ENCODE data around the gene PTPRC. TPM values are rescaled to one million over a fixed set of nuclear protein-coding genes. Genes with fewer than 3 reads are reported as not detected.

PTPRC gene
- total RNA-seq, 2 donors from 2014 or later, result 3.3 to 9.9 TPM

DNA sequence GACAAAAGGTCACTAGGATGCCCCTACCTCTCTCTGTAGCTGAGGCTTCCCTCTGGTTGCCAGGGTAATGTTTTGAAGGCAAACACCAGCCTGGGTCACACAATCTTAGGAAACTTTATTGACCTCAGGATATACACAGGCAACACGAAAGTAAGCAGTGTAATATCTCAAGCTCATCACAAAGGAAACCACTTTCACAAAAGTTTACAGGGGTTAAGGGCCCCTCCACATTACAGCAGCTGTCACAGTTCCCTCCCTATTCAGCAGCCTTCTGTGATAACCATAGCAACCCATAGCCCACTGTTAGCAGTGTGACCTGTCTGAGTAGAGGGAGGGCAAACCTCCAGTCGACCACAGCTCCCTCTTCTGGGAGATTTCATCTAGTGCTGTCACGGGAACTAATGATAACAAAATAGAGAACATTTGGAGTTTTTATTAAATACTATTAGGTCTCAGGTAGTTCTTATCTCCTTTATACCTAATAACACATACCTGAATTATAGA, 149.8 kb downstream of the PTPRC start:
- Histone ChIP-seq H3K9me3 (no peaks in the 10 kb centered on the region), H3K36me3 (replicated peaks in 1 of 2; ENCODE audit: insufficient read depth in 1 of 2, low read depth in 2 of 2) (no peaks in the 10 kb centered on the region), H3K27me3 (no peaks in the 10 kb centered on the region), H3K4me1 (no peaks in the 10 kb centered on the region), H3K4me3 (no peak overlapping the region), H3K27ac (no peak overlapping the region)
- 43 to 47% methylated on average over 3 of the region's 3 CpGs for WGBS, 2 donors
- intact Hi-C loops (cut with DNase I), result no loop called here
- DNase-seq (peak in 1 of 4 donors; percentile 12), ATAC-seq (no peak)
- TF ChIP-seq POLR2A (IDR thresholded peaks at IDR 0.05), result no peak
- TF ChIP-seq, protein P1, sequence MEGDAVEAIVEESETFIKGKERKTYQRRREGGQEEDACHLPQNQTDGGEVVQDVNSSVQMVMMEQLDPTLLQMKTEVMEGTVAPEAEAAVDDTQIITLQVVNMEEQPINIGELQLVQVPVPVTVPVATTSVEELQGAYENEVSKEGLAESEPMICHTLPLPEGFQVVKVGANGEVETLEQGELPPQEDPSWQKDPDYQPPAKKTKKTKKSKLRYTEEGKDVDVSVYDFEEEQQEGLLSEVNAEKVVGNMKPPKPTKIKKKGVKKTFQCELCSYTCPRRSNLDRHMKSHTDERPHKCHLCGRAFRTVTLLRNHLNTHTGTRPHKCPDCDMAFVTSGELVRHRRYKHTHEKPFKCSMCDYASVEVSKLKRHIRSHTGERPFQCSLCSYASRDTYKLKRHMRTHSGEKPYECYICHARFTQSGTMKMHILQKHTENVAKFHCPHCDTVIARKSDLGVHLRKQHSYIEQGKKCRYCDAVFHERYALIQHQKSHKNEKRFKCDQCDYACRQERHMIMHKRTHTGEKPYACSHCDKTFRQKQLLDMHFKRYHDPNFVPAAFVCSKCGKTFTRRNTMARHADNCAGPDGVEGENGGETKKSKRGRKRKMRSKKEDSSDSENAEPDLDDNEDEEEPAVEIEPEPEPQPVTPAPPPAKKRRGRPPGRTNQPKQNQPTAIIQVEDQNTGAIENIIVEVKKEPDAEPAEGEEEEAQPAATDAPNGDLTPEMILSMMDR (IDR thresholded peaks at IDR 0.05), result peak in 1 of 7 experiments; percentile 14

DNA sequence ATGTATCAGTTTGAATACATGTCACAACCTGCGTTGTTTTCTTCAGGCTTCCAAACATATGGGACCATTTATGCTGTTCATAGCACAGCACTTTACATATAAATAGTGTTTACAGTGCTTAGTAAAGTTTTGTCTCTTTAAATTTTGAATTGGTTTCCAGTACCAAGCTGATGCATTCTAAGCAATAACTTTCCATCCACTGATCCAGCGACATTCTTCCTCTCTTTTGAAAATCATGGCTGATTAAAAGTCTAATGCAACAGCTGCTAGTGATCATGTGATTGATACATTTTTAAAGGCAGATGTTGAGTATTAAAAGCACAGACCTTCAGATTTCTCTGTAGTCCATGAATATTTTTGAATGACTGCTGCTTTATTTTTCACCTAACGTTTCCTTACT, 154.9 kb downstream of the PTPRC start:
- peaks cover 0 to 8% (median 0%) of the 10 kb centered on the region in 3 donors for H3K9me3 ChIP-seq
- H3K4me3 ChIP-seq, result no peak overlapping the region
- intact Hi-C loops (cut with DNase I), result no loop called here
- H3K36me3 ChIP-seq (replicated peaks in 1 of 2; ENCODE audit: insufficient read depth in 1 of 2, low read depth in 2 of 2), result no peaks in the 10 kb centered on the region
- 67 to 82% methylated on average over 3 of the region's 3 CpGs for WGBS, 2 donors
- DNase-seq (no peak), ATAC-seq (no peak)
- H3K4me1 ChIP-seq, result no peaks in the 10 kb centered on the region
- no peak overlapping the region for H3K27ac ChIP-seq
- TF ChIP-seq POLR2A (IDR thresholded peaks at IDR 0.05), result no peak
- TF ChIP-seq, protein P1 (IDR thresholded peaks at IDR 0.05), result no peak
- H3K27me3 ChIP-seq, result no peaks in the 10 kb centered on the region

DNA sequence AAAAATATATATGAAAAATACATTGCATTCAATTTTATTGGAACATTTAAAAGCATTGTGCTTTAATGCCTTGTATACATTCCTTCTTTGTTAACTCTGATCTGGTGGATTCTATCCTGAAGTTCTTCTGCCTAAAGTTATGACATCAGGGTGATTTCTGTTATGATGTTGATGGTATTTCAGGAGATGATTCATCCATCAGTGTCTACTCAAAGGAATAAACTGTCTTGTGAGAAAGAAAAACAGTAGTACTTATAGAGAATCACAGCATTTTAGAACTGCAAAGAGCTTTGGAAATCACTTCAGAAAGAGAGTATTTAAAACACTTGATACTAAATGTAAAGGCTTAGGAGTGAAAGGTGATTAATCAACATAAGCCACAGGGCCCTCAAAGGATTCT, 155.7 kb downstream of the PTPRC start:
- no peak overlapping the region for H3K27ac ChIP-seq
- TF ChIP-seq, protein P1 (IDR thresholded peaks at IDR 0.05), result no peak
- TF ChIP-seq POLR2A (IDR thresholded peaks at IDR 0.05), result no peak
- ATAC-seq, result no peak
- peaks cover 0 to 8% (median 0%) of the 10 kb centered on the region in 3 donors for H3K9me3 ChIP-seq
- intact Hi-C loops (cut with DNase I), result no loop called here
- H3K36me3 ChIP-seq (replicated peaks in 1 of 2; ENCODE audit: insufficient read depth in 1 of 2, low read depth in 2 of 2), result no peaks in the 10 kb centered on the region
- no peaks in the 10 kb centered on the region for H3K27me3 ChIP-seq
- DNase-seq, result no peak
- H3K4me1 ChIP-seq, result no peaks in the 10 kb centered on the region
- no peak overlapping the region for H3K4me3 ChIP-seq

DNA sequence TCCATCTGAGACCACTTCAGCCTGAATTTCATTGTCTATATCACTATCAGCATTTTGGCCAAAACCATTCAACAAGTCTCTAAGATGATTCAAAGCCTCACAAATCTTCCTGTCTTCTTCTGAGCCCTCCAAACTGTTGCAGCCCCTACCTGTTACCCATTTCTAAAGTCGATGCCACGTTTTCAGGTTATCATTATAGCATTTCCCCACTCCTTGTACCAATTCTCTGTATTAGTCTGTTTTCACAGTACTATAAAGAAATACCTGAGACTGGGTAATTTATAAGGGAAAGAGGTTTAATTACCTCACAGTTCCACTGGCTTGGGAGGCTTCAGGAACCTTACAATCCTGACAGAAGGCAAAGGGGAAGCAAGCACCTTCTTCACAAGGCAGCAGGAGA, 158.8 kb downstream of the PTPRC start:
- no peaks in the 10 kb centered on the region for H3K36me3 ChIP-seq (replicated peaks in 1 of 2; ENCODE audit: insufficient read depth in 1 of 2, low read depth in 2 of 2)
- peaks cover 0 to 8% (median 0%) of the 10 kb centered on the region in 3 donors for H3K9me3 ChIP-seq
- DNase-seq (no peak), ATAC-seq (no peak)
- no peaks in the 10 kb centered on the region for H3K4me1 ChIP-seq
- no peaks in the 10 kb centered on the region for H3K27me3 ChIP-seq
- WGBS, 2 donors, result 82 to 87% methylated on average over 2 of the region's 2 CpGs
- no peak for TF ChIP-seq POLR2A (IDR thresholded peaks at IDR 0.05)
- TF ChIP-seq, protein P1 (IDR thresholded peaks at IDR 0.05), result no peak
- H3K4me3 ChIP-seq, result no peak overlapping the region
- intact Hi-C loops (cut with DNase I), result no loop called here
- H3K27ac ChIP-seq, result no peak overlapping the region

DNA sequence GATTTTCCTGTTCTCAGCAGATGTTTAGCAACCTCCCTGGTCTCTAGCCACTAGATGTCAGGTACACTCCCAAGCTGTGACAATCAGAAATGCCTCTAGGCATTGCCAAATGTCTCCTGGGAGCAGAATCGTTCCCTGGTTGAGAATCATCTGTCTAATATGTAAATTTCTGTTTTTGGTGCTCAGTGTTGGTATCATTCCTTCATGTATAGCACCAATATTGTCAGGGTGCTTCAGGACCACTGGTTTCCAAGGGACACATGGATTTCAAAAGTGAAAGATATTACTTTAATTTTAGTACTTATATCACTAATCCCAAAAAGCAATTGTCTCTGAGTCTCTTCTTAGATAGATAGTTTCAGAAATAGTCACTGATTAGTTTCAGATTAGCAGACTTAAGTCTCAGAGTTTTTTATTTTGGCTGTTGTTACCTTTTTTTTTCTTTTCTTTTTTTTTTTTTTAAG, 160.1 kb downstream of the PTPRC start:
- Histone ChIP-seq H3K4me3 (no peak overlapping the region), H3K36me3 (replicated peaks in 1 of 2; ENCODE audit: insufficient read depth in 1 of 2, low read depth in 2 of 2) (no peaks in the 10 kb centered on the region), H3K4me1 (no peaks in the 10 kb centered on the region), H3K27me3 (no peaks in the 10 kb centered on the region), H3K27ac (no peak overlapping the region), H3K9me3 (peaks cover 0 to 8% (median 0%) of the 10 kb centered on the region in 3 donors)
- TF ChIP-seq POLR2A (IDR thresholded peaks at IDR 0.05), result no peak
- TF ChIP-seq, protein P1 (IDR thresholded peaks at IDR 0.05), result peak in 1 of 7 experiments; percentile 6
- intact Hi-C loops (cut with DNase I), result no loop called here
- 0 to 7% methylated on average over 1 of the region's 1 CpG for WGBS, 2 donors
- DNase-seq, result no peak
- no peak for ATAC-seq
